Kidney (tissue), 14 donors: ENCODE data around the gene AADACL3. TPM values are rescaled to one million over a fixed set of nuclear protein-coding genes. Genes with fewer than 3 reads are reported as not detected.

Experiments
- DNase-seq, 5 donors: peaks; one replicate each; pipeline ENCODE4 v3.0.0-alpha.2; 2013 to 2020
- FAIRE-seq: peaks from 2 replicates; lab custom pipeline; 2012; peaks lifted over from hg19 to GRCh38; lab: Jason Lieb, UNC
- H3K27ac ChIP-seq, 2 donors: one replicate each; pipeline ENCODE4 v1.7.0; 2013; ENCODE audit warnings: low read depth in 2 of 2, low read length in 2 of 2, inconsistent platforms in 1 of 2
- H3K27me3 ChIP-seq: one replicate; pipeline ENCODE4 v1.7.1; 2013; ENCODE audit warnings: low read length, inconsistent platforms; ENCODE audit not compliant: control insufficient read depth, insufficient read depth
- H3K36me3 ChIP-seq, 3 donors: one replicate each; pipeline versions ENCODE4 v1.7.0 to v1.7.1; 2013; ENCODE audit warnings: low read length in 3 of 3, control low read depth in 1 of 3, inconsistent platforms in 1 of 3; ENCODE audit not compliant: insufficient read depth in 3 of 3, control insufficient read depth in 2 of 3
- H3K4me1 ChIP-seq, 3 donors: one replicate each; pipeline versions ENCODE4 v1.7.0 to v1.7.1; 2013; ENCODE audit warnings: low read length in 3 of 3, inconsistent platforms in 1 of 3, low read depth in 1 of 3; ENCODE audit not compliant: control insufficient read depth in 2 of 3, insufficient read depth in 2 of 3
- H3K4me3 ChIP-seq, 3 donors: one replicate each; pipeline versions ENCODE4 v1.7.0 to v1.8.1; 2013; ENCODE audit warnings: low read length in 3 of 3, control low read depth in 1 of 3, inconsistent platforms in 1 of 3
- H3K9ac ChIP-seq, 3 donors: one replicate each; pipeline versions ENCODE4 v1.7.0 to v1.7.1; 2013; ENCODE audit warnings: low read length in 3 of 3, control low read depth in 1 of 3, inconsistent platforms in 1 of 3
- H3K9me3 ChIP-seq, 3 donors: one replicate each; pipeline versions ENCODE4 v1.7.0 to v1.7.1; 2013; ENCODE audit warnings: low read length in 3 of 3, control low read depth in 1 of 3, inconsistent platforms in 1 of 3; ENCODE audit not compliant: control insufficient read depth in 2 of 3, insufficient read depth in 1 of 3
- CTCF ChIP-seq: IDR thresholded peaks from 3 replicates; pipeline ENCODE4 v1.5.1; 2012; ENCODE audit warnings: mild to moderate bottlenecking, moderate library complexity, borderline replicate concordance; ENCODE audit not compliant: insufficient read depth; ENCODE audit errors: extremely low read depth
- intact Hi-C: fragments of 100-400 bp; cut with DNase I; formaldehyde crosslinking; loops from one replicate; pipeline ENCODE4 v1.11.1; 2022
- polyA plus RNA-seq: library from polyadenylated mRNA; stranded (reverse); fragments of 350-450 nt; fragmentation: Illumina TruSeq; extraction: RNeasy Lipid Tissue Mini Kit (QIAGEN cat#74804); gene quantifications from one replicate; pipeline ENCODE4 v1.2.3, GENCODE V29; 2014; ENCODE audit warnings: low read depth, low replicate concordance; ENCODE audit not compliant: insufficient read depth
- total RNA-seq: library from RNA; stranded (reverse); fragmentation: NEBNext Ultra II Directional; extraction: Animal tissue kit (Norgen Biotek cat#: 25700); gene quantifications from one replicate; pipeline ENCODE4 v1.2.1, GENCODE V29; 2021
- donor health status: control.
- donor health status: control.
- donor health status: control.
- donor health status: control.
- donor health status: control.
- donor health status: DM: yes; HTN: yes; CAD: no.
- donor health status: Normal renal cell carcinoma (clear cell type).

AADACL3 gene
- total and polyA plus RNA-seq, 2 donors from 2014 or later: not detected

GRCh38 chr1:12696658-12697057, 19.3 kb upstream of the AADACL3 start:
- Histone ChIP-seq H3K4me3 (no peak overlapping the region), H3K9me3 (peaks cover 0 to 2% (median 0%) of the 10 kb centered on the region in 3 donors), H3K27me3 (no peaks in the 10 kb centered on the region), H3K36me3 (no peaks in the 10 kb centered on the region), H3K27ac (no peak overlapping the region), H3K9ac (no peak overlapping the region), H3K4me1 (no peaks in the 10 kb centered on the region)
- intact Hi-C loops: no loop called here
- FAIRE-seq (no peak), DNase-seq (no peak)
- TF ChIP-seq CTCF: no peak

- no peak for FAIRE-seq
- DNase-seq: no peak
- H3K4me3 ChIP-seq: no peak overlapping the region
- no peak overlapping the region for H3K27ac ChIP-seq
- no peak overlapping the region for H3K9ac ChIP-seq
- H3K9me3 ChIP-seq: peaks cover 0 to 2% (median 0%) of the 10 kb centered on the region in 3 donors
- intact Hi-C loops: no loop called here
- no peaks in the 10 kb centered on the region for H3K27me3 ChIP-seq
- no peak for TF ChIP-seq CTCF
- H3K36me3 ChIP-seq: no peaks in the 10 kb centered on the region
- no peaks in the 10 kb centered on the region for H3K4me1 ChIP-seq
Measured at GRCh38 chr1:12697397-12697796, 18.5 kb upstream of the AADACL3 start.

GRCh38 chr1:12703821-12704451, 12.0 kb upstream of the AADACL3 start:
- intact Hi-C loops: no loop called here
- Histone ChIP-seq H3K4me1 (no peaks in the 10 kb centered on the region), H3K27me3 (no peaks in the 10 kb centered on the region), H3K36me3 (no peaks in the 10 kb centered on the region), H3K4me3 (no peak overlapping the region), H3K9ac (no peak overlapping the region), H3K9me3 (peaks cover 0 to 8% (median 6%) of the 10 kb centered on the region in 3 donors), H3K27ac (no peak overlapping the region)
- DNase-seq: no peak
- no peak for TF ChIP-seq CTCF
- FAIRE-seq: no peak

GRCh38 chr1:12706061-12706460, 9.8 kb upstream of the AADACL3 start:
- Histone ChIP-seq H3K4me1 (no peaks in the 10 kb centered on the region), H3K4me3 (no peak overlapping the region), H3K9me3 (peaks cover 0 to 8% (median 4%) of the 10 kb centered on the region in 3 donors), H3K27ac (no peak overlapping the region), H3K9ac (no peak overlapping the region), H3K27me3 (no peaks in the 10 kb centered on the region), H3K36me3 (no peaks in the 10 kb centered on the region)
- FAIRE-seq (no peak), DNase-seq (no peak)
- intact Hi-C loops: no loop called here
- TF ChIP-seq CTCF: no peak
